Left forelimb (tissue), 1 donor: ENCODE data around the gene SACM1L.
"Not testable (repeated sequence)": the region's sequence is repeated elsewhere in the genome, so short reads cannot be mapped to it uniquely, and the experiment has no call there.

Source experiments
- DNase-seq: peaks from one replicate; pipeline ENCODE4 v3.0.0-alpha.2; 2018; ENCODE audit warnings: low spot score

Gene SACM1L

DNA sequence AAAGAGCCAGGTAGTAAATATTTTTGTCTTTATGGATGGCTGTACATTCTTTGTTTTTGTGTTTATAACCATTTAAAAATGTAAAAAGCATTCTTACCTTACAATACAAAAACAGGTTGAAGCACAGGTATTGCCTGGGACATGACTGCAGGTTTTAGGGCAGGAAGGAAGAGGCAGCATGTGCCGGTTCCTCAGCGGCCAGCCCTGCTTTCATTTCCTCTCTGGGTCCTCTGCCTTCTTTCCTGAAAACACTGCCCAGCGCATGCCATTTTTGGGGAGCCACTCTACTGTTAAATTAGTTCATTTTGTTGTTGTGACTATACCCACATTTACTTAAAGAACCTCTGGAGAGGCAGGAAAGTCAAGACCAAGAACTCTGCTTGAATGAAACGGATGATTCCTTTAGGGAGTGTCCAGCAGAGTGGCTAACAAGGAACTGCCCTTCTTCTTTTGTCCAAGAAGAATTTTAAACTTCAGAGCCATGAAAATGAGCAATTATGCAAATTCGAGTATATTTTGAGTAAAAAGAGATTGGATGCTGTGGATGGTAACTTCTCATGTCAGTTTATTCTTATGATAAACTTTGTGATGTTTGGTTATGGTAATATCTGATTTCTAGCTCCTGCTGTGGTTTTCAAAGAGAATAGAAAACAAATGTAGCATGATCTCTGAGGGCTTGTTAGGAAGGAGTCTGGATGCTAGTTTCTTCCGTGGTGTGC, 52.7 kb downstream of the SACM1L start:
- DNase-seq = no peak

DNA sequence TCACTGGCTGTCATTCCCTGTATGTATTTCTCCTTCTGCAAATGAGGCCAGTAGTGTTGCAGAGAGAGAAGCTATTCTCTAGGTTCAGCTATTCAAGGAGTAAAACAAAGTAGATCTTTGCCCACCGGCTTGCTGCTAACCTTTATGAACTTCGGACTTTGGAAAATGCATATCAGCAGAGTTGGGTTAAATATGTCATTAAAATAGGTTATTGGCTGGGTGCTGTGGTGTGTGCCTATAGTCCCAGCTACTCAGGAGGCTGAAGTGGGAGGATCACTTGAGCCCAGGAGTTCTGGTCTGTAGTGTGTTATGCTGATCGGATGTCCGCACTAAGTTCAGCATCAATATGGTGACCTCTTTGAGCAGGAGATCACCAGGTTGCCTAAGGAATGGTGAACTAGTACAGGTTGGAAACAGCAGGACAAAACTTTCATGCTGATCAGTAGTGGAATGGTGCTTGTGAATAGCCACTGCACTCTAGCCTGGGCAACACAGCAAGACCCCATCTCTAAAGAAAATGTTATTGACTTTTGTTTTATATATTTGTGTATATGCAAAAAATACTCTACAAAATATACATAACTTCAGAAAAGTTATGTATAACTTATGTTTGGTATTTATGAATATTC, 53.4 kb downstream of the SACM1L start:
- no peak for DNase-seq

- no peak for DNase-seq
These were observed 57.1 kb downstream of the SACM1L start for GRCh38 chr3:45746165-45746776.

GRCh38 chr3:45746777-45747622, 57.8 kb downstream of the SACM1L start:
- no peak for DNase-seq

DNA sequence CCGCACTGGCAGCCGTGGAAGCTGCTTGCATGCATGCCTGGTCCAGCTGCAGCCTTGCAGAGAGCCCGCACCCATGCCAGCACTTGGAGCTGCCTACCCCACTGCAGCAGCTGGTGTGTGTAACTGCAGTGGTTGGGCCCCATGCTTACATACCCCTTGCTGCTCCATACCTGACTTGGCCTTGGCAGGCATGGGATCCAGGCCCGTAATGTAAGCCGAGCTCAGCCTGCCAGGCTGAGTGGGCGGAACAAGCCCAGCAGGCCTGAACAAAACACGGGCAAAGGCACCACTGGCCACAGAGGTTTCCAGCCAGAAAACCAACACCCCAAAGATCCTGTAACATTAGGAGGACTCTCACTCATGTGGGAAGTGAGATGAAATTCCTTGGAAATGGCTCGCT, 58.9 kb downstream of the SACM1L start:
- DNase-seq = no peak

DNA sequence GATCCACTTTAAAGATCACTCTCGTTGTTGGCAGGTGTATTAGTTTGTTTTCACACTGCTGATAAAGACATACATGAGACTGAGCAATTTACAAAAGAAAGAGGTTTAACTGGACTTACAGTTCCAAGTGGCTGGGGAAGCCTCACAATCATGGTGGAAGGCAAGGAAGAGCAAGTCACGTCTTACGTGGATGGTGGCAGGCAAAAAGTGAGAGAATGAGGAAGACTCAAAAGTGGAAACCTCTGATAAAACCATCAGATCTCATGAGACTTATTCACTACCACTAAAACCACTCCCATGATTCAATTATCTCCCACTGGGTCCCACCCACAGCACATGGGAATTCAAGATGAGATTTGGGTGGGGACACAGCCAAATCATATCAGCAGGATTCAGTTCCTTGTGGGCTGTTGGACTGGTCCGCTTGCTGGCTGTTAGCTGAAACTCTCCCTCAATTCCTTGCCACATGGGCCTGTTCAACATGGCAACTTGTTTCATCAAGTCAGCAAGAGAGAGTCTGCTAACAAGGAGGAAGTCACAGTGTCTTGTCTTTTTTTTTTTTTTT, 59.9 kb downstream of the SACM1L start:
- not testable (repeated sequence) for DNase-seq

GRCh38 chr3:45749880-45750279, 60.7 kb downstream of the SACM1L start:
- no peak for DNase-seq

DNA sequence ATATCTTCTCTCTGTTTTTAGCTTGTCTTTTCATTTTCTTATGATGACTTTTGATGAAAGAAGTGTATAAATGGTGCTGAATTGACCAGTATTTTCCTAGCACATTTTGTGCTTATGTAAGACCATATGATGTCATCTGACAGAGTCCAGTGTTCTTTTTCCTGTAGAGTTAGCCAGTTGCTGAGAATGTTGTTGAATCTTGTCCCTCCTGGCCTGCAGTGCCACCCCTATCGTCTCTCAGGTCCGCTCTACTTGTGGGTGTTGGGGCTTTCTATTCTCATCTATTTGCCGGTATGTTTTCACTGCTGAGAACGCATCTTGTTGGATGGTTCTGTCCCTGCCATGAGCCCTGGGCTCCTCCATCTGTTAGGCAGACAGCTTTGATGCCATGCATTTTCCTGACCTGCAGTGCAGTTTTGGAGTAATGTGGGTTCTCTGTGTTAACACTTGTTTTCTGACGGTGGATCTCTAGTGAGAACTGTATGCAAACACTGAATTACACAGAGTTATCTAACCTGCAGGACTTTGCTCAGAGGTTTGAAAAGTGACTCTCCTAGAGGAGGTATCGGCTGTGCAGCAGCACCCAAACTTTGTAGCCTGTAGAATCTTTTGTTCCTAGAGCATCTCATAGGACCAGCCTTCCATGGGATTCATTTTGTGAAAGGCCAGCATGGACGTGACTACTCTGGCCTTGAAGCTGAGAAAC, 62.5 kb downstream of the SACM1L start:
- no peak for DNase-seq

DNA sequence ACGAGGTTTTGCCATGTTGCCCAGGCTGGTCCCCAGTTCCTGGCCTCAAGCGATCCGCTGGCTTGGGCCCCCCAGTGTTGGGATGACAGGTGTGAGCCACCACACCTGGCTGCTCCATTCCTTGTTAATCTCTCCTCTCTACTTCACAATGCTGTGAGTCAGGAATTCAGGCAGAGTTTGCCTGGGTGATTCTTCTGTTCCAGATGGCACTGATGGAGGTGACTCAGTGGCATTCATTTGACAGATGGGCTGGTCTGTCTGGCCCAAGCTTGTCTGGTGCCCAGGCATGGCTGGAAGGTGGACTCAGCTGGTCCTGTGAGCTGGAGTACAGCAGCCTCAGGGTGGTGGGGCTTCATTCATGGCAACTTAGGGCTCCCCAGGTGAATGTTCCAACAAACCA, 63.9 kb downstream of the SACM1L start:
- DNase-seq = no peak

- DNase-seq = no peak
These were observed 65.3 kb downstream of the SACM1L start for GRCh38 chr3:45754461-45754860.

DNA sequence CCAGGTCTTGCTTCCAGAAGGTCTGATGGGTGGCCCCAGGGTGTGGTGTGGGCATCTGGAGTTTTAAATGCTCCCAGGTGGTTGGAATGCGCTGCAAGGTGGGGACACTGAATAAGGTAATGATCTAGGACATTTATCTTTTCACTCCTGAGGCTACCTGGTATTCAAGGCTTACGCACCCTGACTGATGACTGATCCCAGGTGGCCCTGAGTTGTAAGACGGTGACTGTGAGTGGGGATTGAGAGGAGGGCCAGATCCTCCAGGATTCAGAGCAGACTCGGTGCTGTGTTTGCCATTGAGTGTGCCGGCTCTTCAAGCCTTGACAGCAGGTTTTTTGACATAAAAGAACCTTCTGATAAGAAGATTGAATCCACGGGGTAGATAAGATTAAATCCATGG, 66.9 kb downstream of the SACM1L start:
- DNase-seq = peak; percentile 25

DNA sequence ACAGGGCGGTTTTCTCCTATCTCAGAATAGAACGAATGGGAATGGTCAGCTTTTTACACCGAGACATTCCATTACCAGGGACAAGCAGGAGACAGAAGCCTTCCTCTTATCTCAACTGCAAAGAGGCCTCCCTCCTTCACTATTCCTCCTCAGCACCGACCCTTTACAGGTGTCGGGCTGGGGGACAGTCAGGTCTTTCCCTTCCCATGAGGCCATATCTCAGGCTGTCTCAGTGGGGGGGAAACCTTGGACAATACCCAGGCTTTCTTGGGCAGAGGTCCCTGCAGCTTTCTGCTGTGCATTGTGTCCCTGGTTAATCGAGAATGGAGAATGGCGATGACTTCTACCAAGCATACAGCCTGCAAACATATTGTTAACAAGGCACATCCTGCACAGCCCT, 67.9 kb downstream of the SACM1L start:
- not testable (repeated sequence) for DNase-seq

DNA sequence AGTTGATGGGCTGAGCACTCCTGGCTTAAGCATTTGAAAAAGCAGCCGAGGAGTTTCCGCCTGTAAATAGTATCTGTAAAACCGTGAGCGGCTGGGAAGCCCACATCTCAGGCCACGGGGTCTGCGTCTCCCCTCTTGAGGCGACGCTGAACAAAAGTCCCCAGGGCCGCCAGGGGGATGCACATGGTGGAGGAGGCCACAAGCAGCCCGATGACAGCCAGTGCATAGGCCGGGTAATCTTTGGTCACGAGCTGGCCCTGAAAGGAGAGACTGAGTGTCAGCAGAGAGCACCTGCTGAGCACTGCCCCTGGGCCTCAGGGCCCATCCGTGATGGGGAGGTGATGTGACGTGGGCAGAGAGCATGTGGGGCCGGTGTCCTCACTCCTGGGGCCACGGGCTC, 69.7 kb downstream of the SACM1L start:
- peak; percentile 34 for DNase-seq

GRCh38 chr3:45759851-45760250, 70.7 kb downstream of the SACM1L start:
- no peak for DNase-seq

DNA sequence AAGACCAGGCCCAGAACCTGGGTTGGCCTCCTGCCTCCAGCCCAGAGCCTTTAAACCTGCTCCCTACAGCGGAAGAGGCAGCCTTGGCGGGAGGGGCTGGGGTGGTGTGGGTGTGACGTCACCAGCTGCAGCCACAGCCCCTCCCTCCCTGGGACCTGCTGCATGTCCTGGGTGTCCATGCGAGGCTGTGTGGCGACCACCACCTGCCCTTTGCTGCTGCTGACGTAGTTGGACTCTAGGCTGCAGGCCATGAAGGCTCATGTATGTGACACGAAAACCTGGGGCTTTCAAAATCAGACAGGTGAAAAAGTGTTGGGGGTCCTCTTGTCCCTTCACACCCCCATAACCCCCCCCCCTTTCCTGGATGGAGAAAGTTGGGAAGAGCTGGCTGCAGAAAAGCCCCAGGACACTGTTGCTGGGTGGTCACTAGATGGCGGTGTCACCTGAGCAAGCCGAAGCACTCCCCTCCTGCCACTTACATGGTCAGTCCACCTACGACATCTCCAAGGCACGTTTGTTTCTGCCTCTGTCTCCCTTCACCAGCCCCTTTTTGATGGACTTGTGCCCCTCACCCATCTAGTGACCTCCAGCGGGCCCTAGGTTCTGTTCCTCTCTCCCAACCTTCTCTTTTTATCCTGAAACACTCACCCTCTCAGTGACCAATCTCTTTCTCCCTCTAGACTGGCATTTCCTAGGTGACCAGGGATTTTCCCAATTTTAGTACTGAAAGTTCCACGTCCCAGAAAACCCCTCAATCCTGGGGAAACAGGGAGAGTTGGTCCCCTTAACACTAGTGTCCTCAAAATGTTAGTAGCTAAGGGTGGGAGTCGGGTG, 71.9 kb downstream of the SACM1L start:
- DNase-seq = no peak

DNA sequence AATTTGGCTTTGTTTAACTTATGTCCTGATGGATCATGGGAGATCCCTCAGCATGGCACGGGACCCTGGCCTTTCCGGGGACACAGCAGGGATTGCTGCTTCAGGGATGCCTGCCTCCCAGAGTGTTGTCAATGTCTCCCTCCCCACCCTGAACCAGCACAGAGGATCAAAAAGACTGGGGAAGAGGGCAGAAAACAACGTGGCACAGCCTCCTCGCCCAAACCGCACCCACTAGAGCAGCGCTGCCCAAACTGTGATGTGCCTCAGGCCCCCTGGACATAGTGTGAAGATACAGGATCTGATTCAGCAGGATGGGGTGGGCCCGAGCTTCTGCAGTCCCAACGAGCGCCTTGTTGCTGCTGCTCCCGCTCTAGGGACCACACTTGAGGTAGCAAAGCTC, 72.6 kb downstream of the SACM1L start:
- DNase-seq = no peak

DNA sequence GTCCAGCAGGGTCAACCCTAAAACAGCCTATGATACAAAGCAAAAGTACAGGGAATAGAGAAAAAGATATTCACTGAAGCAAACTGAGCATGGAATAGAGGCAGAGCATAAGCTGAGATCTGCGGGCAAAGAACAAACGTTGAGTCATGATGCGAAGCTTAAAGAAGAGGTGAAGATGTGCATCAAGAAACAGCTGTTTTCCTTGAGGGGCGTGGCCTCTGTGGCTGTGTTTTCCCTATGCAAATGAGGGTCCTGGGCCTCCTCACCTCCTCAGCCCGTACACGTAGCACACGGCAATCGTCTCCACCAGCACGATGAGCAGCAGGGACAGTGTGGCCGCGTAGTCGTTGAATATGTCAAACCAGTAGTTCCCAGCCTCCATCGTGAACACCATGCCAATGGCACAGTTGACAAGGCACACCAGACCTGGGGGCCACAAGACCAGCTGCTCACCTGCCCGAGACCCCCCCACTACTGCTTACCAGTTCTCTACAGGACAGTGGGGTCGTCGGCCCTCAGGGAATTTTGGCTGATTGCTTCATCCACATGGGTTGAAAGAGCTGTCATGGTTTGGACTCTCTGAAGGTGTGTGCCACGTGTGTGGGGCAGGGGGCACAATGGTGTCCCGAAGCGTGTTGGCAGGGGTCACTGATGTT, 73.6 kb downstream of the SACM1L start:
- DNase-seq = no peak

DNA sequence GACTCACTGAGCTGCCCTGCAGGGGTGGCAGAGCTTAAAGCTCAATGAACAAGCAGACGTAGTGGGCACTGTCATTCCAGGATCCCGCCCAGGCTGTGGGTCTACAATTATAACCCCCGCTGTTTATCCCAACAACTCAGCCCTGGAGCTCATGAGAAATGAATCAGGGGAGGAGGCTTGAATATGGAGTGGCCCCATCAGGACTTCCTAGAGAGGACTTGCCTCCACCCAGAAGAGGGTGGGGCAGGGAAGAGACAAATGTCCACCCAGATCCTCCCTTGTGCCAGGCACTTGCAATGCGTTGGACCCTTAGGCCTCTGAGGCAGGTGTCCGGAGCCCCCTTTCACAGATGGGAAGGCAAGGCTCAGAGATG, 74.1 kb downstream of the SACM1L start:
- DNase-seq = no peak

DNA sequence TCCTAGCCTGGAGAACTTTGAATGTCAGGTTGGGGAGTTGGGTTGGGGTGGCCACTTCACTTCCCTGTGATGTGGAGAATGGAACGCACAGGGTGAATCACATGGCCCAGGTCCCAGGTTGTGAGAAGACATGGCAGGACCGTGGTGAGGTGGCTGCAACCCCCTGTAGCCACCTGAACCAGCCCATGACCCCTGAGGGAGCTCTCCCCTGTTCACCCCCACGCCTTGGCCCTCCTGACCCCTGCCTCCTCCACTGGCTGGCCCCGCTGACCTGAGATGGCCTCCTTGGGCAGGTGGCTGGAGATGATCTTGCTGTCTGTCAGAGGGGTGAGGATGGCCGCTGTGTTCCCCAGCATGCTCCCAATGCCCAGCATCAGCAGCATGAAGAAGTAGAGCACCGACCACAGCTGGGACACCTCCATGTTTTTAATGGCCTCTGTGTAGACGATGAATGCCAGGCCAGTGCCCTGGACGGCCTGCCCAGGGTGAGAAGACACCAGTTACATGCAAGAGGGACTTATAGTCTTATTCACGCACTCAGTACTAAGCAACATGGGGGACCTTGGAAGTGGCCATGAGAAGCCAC, 76.2 kb downstream of the SACM1L start:
- peak; percentile 51 for DNase-seq

- DNase-seq = peak; percentile 11
These were observed 76.8 kb downstream of the SACM1L start for GRCh38 chr3:45765958-45766357.
